ENCODE measurements around the gene RNU1-3. TPM values are rescaled to one million over a fixed set of nuclear protein-coding genes. Genes with fewer than 3 reads are reported as not detected.
"Not testable (repeated sequence)": the region's sequence is repeated elsewhere in the genome, so short reads cannot be mapped to it uniquely, and the experiment has no call there.

Gene RNU1-3
- total RNA-seq, 1 donor = not detected

DNA sequence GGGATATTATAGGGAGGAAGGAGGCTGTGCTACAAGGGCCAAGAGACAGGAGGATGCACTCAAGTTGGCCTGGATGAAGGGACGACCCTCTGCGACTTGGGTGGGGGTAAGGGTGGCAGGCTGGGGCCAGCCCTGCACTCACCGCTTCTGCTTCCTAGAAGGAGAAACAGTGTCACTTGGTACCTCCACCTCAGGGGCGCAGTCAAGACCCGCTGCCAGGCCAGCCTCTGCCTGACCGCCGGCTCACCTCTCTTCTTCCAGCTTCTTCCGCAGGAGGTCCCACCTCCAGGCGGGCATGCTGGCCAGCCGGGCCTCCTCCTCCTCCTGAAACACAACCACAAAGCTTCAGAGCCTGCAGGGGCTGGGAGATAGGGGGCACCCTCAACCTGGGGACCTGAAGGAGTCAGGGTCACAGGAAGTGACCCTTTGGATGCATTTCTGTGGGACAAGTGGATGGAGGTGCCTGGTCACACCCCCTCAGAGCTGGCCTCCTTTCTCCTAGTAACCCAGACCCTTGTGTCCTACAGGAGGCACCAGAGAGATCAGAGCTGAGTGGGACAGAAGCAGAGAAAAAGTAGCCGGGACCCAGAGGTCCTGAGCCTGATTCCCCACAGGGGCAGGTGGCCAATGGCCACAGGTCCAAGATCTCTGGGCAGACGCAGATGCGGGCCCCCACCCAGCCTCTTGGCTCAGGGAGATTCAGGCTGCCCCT is 24.4 kb upstream of the RNU1-3 start:
- H3K36me3 ChIP-seq (ENCODE audit: insufficient read depth, low read length); H3K4me3 ChIP-seq (ENCODE audit: insufficient read depth, low read length); H3K4me2 ChIP-seq (ENCODE audit: insufficient read depth, low read length); H3K9me3 ChIP-seq (ENCODE audit: low read depth, low read length); H3K27me3 ChIP-seq (ENCODE audit: insufficient read depth, low read length); H3K27ac ChIP-seq (ENCODE audit: low read depth, low read length); H4K20me1 ChIP-seq (ENCODE audit: insufficient read depth, low read length); H3K79me2 ChIP-seq (ENCODE audit: insufficient read depth, low read length); H2AFZ ChIP-seq (ENCODE audit: low read length); H3K4me1 ChIP-seq (ENCODE audit: insufficient read depth, low read length); DNase-seq (ENCODE audit: insufficient read length, low spot score, missing footprints): not testable (repeated sequence)

DNA sequence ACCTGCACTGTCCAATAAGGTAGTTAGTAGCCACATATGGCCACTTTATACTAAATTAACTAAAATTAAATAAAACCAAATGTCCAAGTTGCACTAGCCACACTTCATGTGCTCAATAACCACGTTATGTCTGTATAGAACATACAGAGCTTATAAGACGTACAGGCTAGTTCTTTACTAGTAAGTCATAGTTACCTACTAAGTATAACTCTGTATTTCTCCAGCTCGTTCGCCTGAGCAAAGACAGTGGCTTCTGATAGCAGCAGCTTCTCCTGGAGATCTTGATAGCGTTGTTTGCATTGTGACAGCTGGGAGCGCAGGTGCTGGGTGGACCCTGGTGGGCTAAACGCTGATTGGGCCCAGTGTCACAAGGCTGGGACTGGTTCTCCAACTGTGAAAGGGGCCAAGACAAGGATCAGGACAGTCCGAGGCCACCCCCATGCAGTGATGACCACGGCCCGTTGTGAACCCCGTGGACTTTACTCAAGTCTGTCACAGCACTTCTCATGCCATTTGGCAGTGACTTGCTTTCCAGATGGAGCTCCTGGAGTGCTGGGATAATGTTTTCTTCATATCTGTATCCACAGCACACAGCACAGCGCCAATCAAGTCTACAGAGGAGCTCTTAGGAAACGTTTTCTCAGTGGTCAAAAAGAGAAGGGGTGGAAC is 20.5 kb upstream of the RNU1-3 start:
- not testable (repeated sequence) for DNase-seq (ENCODE audit: insufficient read length, low spot score, missing footprints); H3K27me3 ChIP-seq (ENCODE audit: insufficient read depth, low read length); H3K4me2 ChIP-seq (ENCODE audit: insufficient read depth, low read length); H3K79me2 ChIP-seq (ENCODE audit: insufficient read depth, low read length); H3K9me3 ChIP-seq (ENCODE audit: low read depth, low read length); H2AFZ ChIP-seq (ENCODE audit: low read length); H3K36me3 ChIP-seq (ENCODE audit: insufficient read depth, low read length); H3K4me1 ChIP-seq (ENCODE audit: insufficient read depth, low read length); H3K4me3 ChIP-seq (ENCODE audit: insufficient read depth, low read length); H4K20me1 ChIP-seq (ENCODE audit: insufficient read depth, low read length); H3K27ac ChIP-seq (ENCODE audit: low read depth, low read length)

DNA sequence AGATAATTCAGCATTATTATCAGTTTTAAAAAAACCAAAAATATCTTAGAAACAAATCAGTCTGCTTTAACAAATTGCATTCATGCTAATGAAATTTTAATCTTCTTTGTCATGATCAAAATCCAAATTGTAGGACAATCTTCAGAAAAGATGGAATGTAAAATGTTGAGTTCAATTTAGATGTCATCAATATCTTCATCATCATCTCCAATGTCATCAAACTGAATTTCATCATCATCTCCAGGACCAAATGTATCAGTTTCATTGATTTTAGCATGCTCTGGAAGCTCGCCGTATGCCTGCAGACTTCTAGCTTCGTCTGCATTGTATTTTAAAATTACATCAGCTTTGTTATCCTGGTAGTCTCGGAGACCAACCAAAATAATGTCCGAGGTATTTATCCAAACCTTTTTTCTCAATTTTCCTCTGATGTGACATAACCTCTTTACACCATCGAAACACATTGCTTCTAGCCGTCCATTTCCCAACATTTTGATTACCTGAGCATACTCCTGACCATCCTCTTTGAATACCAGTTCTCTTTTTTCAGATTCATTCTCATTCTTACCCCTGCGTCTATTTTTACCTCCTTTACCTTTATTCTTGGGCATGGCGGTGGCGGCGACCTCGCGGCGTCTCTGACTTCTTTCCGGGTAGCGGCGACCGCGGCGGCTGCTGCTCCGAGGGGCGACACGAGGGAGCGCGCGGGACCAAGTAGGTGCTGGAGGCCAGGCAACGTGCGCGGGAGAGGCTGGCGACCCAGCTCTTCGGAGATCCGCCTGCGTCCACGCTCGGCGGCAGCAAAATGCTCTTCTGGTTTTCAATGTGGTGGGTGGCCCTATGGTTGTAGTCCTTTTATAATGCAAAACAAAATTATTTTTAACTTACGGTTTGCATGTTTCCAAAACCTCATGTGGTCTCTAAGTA is 19.0 kb upstream of the RNU1-3 start:
- not testable (repeated sequence) for H3K4me3 ChIP-seq (ENCODE audit: insufficient read depth, low read length); H3K4me1 ChIP-seq (ENCODE audit: insufficient read depth, low read length); H3K27me3 ChIP-seq (ENCODE audit: insufficient read depth, low read length); H3K4me2 ChIP-seq (ENCODE audit: insufficient read depth, low read length); H3K27ac ChIP-seq (ENCODE audit: low read depth, low read length); H2AFZ ChIP-seq (ENCODE audit: low read length); H3K79me2 ChIP-seq (ENCODE audit: insufficient read depth, low read length); H4K20me1 ChIP-seq (ENCODE audit: insufficient read depth, low read length); H3K9me3 ChIP-seq (ENCODE audit: low read depth, low read length); H3K36me3 ChIP-seq (ENCODE audit: insufficient read depth, low read length); DNase-seq (ENCODE audit: insufficient read length, low spot score, missing footprints)

DNA sequence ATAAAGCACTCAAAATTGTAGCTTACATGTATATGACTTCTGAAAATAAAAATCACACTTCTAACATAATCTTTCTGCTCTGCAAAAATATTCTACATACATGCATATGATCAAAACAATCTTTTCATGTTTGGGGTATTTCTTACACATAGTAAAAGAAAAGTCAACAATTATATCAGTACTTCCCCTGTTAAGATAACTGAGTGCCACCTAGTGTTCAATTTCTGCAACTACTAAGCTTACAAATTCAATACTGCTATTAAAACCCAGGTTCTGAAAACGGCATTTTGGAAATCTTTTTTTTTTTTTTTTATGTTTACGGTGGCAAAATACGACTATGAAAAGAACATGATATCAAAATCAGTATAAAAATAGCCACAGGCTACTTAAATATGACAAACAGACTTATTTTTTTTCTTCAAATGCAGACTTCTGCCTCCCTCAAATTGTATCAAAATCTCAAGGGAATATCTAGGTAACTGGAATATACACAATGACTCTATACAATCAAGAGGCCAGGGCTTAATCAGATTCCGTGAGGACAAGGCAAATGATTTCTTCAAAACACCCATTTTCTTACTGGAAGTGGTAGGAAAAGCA is 18.1 kb upstream of the RNU1-3 start:
- not testable (repeated sequence) for DNase-seq (ENCODE audit: insufficient read length, low spot score, missing footprints); H3K27ac ChIP-seq (ENCODE audit: low read depth, low read length); H3K4me1 ChIP-seq (ENCODE audit: insufficient read depth, low read length); H4K20me1 ChIP-seq (ENCODE audit: insufficient read depth, low read length); H2AFZ ChIP-seq (ENCODE audit: low read length); H3K4me2 ChIP-seq (ENCODE audit: insufficient read depth, low read length); H3K27me3 ChIP-seq (ENCODE audit: insufficient read depth, low read length); H3K36me3 ChIP-seq (ENCODE audit: insufficient read depth, low read length); H3K9me3 ChIP-seq (ENCODE audit: low read depth, low read length); H3K79me2 ChIP-seq (ENCODE audit: insufficient read depth, low read length); H3K4me3 ChIP-seq (ENCODE audit: insufficient read depth, low read length)

DNA sequence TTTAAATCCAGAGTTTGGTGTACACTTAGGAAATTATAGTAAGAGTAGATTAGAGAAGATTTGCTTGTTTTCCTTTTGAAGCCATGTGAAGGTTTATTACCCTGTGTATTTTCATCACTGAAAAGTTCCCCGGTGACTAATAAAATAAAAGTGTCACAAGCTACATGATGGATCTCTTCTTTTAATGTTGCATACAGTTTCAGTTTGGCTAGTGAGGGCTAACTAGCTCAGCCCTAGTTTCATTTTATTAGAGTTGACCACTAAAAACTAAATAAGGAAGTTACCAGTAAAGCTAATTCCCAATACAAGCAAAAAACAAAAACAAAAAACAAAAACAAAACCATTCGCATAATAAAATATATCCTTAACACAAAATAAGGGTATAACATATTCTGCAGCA is 17.4 kb upstream of the RNU1-3 start:
- H3K4me2 ChIP-seq (ENCODE audit: insufficient read depth, low read length); H3K27ac ChIP-seq (ENCODE audit: low read depth, low read length); H3K9me3 ChIP-seq (ENCODE audit: low read depth, low read length); DNase-seq (ENCODE audit: insufficient read length, low spot score, missing footprints); H3K27me3 ChIP-seq (ENCODE audit: insufficient read depth, low read length); H2AFZ ChIP-seq (ENCODE audit: low read length); H3K36me3 ChIP-seq (ENCODE audit: insufficient read depth, low read length); H4K20me1 ChIP-seq (ENCODE audit: insufficient read depth, low read length); H3K4me3 ChIP-seq (ENCODE audit: insufficient read depth, low read length); H3K79me2 ChIP-seq (ENCODE audit: insufficient read depth, low read length); H3K4me1 ChIP-seq (ENCODE audit: insufficient read depth, low read length): not testable (repeated sequence)

DNA sequence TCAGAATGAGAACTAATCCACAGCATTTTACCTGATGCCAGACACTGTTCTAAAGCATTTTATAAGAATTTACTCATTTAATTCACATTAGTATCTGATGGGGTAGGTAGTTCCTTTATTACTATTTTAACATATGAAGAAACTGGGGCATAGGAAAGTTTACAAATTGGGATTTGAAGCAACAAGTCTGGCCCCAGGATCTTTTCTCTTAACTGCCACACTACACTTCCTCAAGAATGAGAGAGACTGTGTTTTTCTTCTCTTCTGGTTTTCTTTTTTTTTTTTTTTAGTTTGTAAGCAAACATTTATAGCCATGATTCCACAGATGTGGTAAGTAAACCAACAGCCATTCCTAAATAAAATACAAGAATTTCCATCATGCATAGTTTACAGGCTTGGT is 16.1 kb upstream of the RNU1-3 start:
- not testable (repeated sequence) for H3K4me3 ChIP-seq (ENCODE audit: insufficient read depth, low read length); H3K27me3 ChIP-seq (ENCODE audit: insufficient read depth, low read length); DNase-seq (ENCODE audit: insufficient read length, low spot score, missing footprints); H3K9me3 ChIP-seq (ENCODE audit: low read depth, low read length); H3K27ac ChIP-seq (ENCODE audit: low read depth, low read length); H3K4me2 ChIP-seq (ENCODE audit: insufficient read depth, low read length); H2AFZ ChIP-seq (ENCODE audit: low read length); H4K20me1 ChIP-seq (ENCODE audit: insufficient read depth, low read length); H3K36me3 ChIP-seq (ENCODE audit: insufficient read depth, low read length); H3K4me1 ChIP-seq (ENCODE audit: insufficient read depth, low read length); H3K79me2 ChIP-seq (ENCODE audit: insufficient read depth, low read length)

DNA sequence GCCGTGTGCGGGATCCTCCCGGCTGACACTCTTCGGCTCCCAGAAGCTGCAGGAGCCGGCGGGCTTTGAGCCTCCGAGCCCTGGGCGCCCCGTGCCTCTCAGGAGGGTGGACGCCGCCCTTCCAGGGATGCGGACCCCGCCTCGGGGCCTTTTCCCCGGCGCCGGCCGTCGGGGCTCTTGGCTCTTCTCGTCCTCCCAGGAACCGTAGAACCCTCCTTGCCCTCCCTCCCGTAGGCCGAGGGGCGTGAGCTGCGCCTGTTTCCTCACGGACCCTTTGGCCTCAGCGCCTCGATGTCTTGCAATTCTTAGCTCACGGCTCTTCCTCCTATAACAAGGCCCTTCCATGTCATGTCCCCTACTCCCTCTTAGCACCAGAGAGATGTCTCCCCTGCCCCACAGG is 13.6 kb upstream of the RNU1-3 start:
- not testable (repeated sequence) for H3K27ac ChIP-seq (ENCODE audit: low read depth, low read length); H2AFZ ChIP-seq (ENCODE audit: low read length)

More for the DNA sequence above, 13.6 kb upstream of the RNU1-3 start:
- H3K9me3 ChIP-seq (ENCODE audit: low read depth, low read length); H3K4me1 ChIP-seq (ENCODE audit: insufficient read depth, low read length); H3K79me2 ChIP-seq (ENCODE audit: insufficient read depth, low read length); H3K27me3 ChIP-seq (ENCODE audit: insufficient read depth, low read length); H4K20me1 ChIP-seq (ENCODE audit: insufficient read depth, low read length); H3K36me3 ChIP-seq (ENCODE audit: insufficient read depth, low read length): not testable (repeated sequence)
- H3K4me2 ChIP-seq (ENCODE audit: insufficient read depth, low read length) = peak overlapping the region; percentile 43
- H3K4me3 ChIP-seq (ENCODE audit: insufficient read depth, low read length) = peak overlapping the region; percentile 33
- DNase-seq (ENCODE audit: insufficient read length, low spot score, missing footprints) = peak; percentile 13

Data from osteoblast (primary cell).